Putamen (tissue), 1 donor: Measurements from ENCODE around the gene MRPS34.

ENCODE experiments used
- DNase-seq: peaks from one replicate; pipeline ENCODE4 v3.0.0-alpha.2; 2016; ENCODE audit warnings: low spot score

Gene MRPS34

GRCh38 chr16:1769402-1770300, 3.3 kb downstream of the MRPS34 start:
- no peak for DNase-seq

- no peak for DNase-seq
These were observed 4.0 kb downstream of the MRPS34 start for GRCh38 chr16:1768767-1769401.

GRCh38 chr16:1768061-1768766, 4.7 kb downstream of the MRPS34 start:
- no peak for DNase-seq

- no peak for DNase-seq
These were observed 5.6 kb downstream of the MRPS34 start for GRCh38 chr16:1767116-1767994.

GRCh38 chr16:1766701-1767100, 6.2 kb downstream of the MRPS34 start:
- no peak for DNase-seq

GRCh38 chr16:1766231-1766630, 6.7 kb downstream of the MRPS34 start:
- DNase-seq, result no peak

- DNase-seq, result no peak
These were observed 7.1 kb downstream of the MRPS34 start for GRCh38 chr16:1765826-1766225.

- DNase-seq, result no peak
These were observed 8.0 kb downstream of the MRPS34 start for GRCh38 chr16:1764971-1765370.

- DNase-seq, result no peak
These were observed 9.1 kb downstream of the MRPS34 start for GRCh38 chr16:1763521-1764511.

GRCh38 chr16:1762879-1763520, 9.9 kb downstream of the MRPS34 start:
- no peak for DNase-seq

- no peak for DNase-seq
These were observed 10.6 kb downstream of the MRPS34 start for GRCh38 chr16:1762196-1762878.

- no peak for DNase-seq
These were observed 11.2 kb downstream of the MRPS34 start for GRCh38 chr16:1761751-1762150.

- DNase-seq, result no peak
These were observed 12.0 kb downstream of the MRPS34 start for GRCh38 chr16:1760911-1761310.

- no peak for DNase-seq
These were observed 13.4 kb downstream of the MRPS34 start for GRCh38 chr16:1759511-1759910.

- DNase-seq, result no peak
These were observed 14.0 kb downstream of the MRPS34 start for GRCh38 chr16:1758923-1759322.

- no peak for DNase-seq
These were observed 15.0 kb downstream of the MRPS34 start for GRCh38 chr16:1757714-1758461.

- DNase-seq, result no peak
These were observed 18.7 kb downstream of the MRPS34 start for GRCh38 chr16:1754204-1754603.

- DNase-seq, result no peak
These were observed 20.1 kb downstream of the MRPS34 start for GRCh38 chr16:1752853-1753252.

- no peak for DNase-seq
These were observed 21.0 kb downstream of the MRPS34 start for GRCh38 chr16:1751946-1752345.
